Nephron (organoid): ENCODE measurements around the gene ASB5.

ENCODE experiments used
- H3K27ac Mint-ChIP-seq, 3 experiments: 2 replicates each; pipeline ENCODE4 v1.8.0; 2020; ENCODE audit warnings: mixed read lengths in 3 of 3, mild to moderate bottlenecking in 2 of 3, moderate library complexity in 1 of 3
- H3K27me3 Mint-ChIP-seq: 2 replicates; pipeline ENCODE4 v1.8.0; 2021; ENCODE audit warnings: low read depth, mild to moderate bottlenecking, moderate library complexity, mixed read lengths
- H3K36me3 Mint-ChIP-seq: 2 replicates; pipeline ENCODE4 v1.8.0; 2020; ENCODE audit warnings: low read depth, mixed read lengths
- H3K4me1 Mint-ChIP-seq: 2 replicates; pipeline ENCODE4 v1.8.0; 2020; ENCODE audit warnings: mixed read lengths
- H3K4me3 Mint-ChIP-seq, 3 experiments: 2 replicates each; pipeline ENCODE4 v1.8.0; 2020; ENCODE audit warnings: mild to moderate bottlenecking in 3 of 3, mixed read lengths in 3 of 3, moderate library complexity in 2 of 3
- H3K9me3 Mint-ChIP-seq: 2 replicates; pipeline ENCODE4 v1.8.0; 2020; ENCODE audit warnings: mixed read lengths
- TF ChIP-seq, protein P1 (sequence below), 3 experiments: fragments of 200-600 bp; sonication (generic); IDR thresholded peaks; one replicate each; pipeline ENCODE4 v1.5.0; 2021; ENCODE audit warnings: antibody characterized with exemption in 3 of 3; ENCODE audit not compliant: unreplicated experiment in 3 of 3

Gene ASB5, protein sequence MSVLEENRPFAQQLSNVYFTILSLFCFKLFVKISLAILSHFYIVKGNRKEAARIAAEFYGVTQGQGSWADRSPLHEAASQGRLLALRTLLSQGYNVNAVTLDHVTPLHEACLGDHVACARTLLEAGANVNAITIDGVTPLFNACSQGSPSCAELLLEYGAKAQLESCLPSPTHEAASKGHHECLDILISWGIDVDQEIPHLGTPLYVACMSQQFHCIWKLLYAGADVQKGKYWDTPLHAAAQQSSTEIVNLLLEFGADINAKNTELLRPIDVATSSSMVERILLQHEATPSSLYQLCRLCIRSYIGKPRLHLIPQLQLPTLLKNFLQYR

DNA sequence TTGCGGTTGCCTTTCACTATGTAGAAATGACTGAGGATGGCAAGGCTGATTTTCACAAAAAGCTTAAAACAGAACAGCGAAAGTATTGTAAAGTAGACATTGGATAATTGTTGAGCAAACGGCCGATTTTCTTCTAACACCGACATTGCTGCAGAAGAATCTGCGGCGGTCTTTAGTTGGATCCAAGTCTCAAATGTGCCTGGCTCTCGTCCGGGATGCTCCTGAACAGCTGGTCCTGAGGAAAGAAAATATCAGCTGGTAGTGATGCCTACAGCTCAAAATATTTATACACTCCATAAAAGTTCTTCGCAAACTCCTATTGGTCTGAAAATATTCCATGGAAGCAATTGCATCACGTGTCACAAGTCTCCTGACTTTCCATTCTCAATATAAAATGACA, at the start of gene ASB5:
Gene ASB5 (minus strand): TSS at position 260 of the 400 bp plus-strand sequence. CDS start 114 bp downstream, at position 146.
- H3K4me1 Mint-ChIP-seq = peaks cover 18% of the 10 kb centered on the region
- TF ChIP-seq, protein P1, sequence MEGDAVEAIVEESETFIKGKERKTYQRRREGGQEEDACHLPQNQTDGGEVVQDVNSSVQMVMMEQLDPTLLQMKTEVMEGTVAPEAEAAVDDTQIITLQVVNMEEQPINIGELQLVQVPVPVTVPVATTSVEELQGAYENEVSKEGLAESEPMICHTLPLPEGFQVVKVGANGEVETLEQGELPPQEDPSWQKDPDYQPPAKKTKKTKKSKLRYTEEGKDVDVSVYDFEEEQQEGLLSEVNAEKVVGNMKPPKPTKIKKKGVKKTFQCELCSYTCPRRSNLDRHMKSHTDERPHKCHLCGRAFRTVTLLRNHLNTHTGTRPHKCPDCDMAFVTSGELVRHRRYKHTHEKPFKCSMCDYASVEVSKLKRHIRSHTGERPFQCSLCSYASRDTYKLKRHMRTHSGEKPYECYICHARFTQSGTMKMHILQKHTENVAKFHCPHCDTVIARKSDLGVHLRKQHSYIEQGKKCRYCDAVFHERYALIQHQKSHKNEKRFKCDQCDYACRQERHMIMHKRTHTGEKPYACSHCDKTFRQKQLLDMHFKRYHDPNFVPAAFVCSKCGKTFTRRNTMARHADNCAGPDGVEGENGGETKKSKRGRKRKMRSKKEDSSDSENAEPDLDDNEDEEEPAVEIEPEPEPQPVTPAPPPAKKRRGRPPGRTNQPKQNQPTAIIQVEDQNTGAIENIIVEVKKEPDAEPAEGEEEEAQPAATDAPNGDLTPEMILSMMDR (IDR thresholded peaks at IDR 0.05; ENCODE audit: unreplicated experiment in 3 of 3) = no peak
- no peaks in the 10 kb centered on the region for H3K27me3 Mint-ChIP-seq
- H3K27ac Mint-ChIP-seq = no peak within 1 kb of the TSS
- H3K36me3 Mint-ChIP-seq = no peaks in the 10 kb centered on the region
- H3K4me3 Mint-ChIP-seq = peak within 1 kb of the TSS in 2 of 3 experiments; percentile 64 to 81
- H3K9me3 Mint-ChIP-seq = no peaks in the 10 kb centered on the region

DNA sequence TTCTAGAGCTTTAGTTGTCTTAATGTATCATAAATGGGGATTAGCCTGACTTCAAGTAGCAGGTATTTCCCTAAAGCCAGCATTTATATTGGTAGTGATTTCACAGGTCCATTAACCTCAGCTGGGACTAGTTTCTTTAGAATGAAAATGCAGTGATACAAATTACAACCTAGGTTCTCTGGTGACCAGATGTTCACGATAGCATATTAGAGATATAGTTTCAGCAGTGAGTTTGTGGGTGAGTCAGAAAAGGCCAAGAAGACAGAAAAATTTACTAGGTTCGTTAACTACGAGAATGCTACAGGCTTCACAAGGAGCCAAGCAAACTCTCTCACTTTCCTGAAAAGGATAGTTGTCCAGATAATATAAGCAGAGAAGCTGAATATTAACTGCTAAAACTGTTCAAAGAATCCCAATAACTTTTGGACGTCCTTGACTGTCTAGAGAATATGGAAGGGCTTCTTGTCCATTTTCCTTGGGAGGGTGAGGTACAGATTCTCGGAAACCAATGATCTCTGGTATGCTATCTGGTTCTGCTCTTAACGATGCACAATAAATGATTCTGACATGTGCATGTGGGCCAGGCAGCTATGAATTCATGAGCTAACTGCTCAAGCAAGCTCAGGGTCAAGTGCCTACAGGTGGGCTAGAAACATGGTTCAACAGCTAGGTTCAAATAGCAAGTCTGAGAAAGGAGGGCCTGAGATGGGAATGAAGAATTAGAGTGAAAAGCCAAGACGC, 44.7 kb upstream of the ASB5 start:
- no peaks in the 10 kb centered on the region for H3K9me3 Mint-ChIP-seq
- no peaks in the 10 kb centered on the region for H3K36me3 Mint-ChIP-seq
- H3K27me3 Mint-ChIP-seq = no peaks in the 10 kb centered on the region
- no peaks in the 10 kb centered on the region for H3K4me1 Mint-ChIP-seq
- peak overlapping the region in 1 of 3 experiments; percentile 40 for H3K27ac Mint-ChIP-seq
- TF ChIP-seq, protein P1 (IDR thresholded peaks at IDR 0.05; ENCODE audit: unreplicated experiment in 3 of 3) = no peak
- no peak overlapping the region for H3K4me3 Mint-ChIP-seq

DNA sequence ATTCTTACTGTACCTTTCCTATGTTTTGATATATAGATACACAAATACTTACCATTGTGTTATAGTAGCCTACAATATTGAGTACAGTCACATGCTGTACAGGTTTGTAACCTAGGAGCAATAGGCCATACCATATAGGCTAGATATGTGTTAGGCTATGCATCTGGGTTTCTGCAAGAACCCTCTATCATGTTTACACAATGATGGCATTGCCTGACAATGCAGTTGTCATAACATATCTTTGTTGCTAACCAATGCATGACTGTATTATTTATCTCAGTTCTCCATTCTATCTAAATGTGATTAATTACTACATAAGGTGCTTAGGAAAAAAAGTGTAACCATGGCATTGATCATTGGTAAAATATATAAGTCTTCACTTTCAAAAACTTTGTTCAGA, 40.8 kb upstream of the ASB5 start:
- H3K9me3 Mint-ChIP-seq = no peaks in the 10 kb centered on the region
- peaks cover 5% of the 10 kb centered on the region for H3K27me3 Mint-ChIP-seq
- no peaks in the 10 kb centered on the region for H3K4me1 Mint-ChIP-seq
- H3K27ac Mint-ChIP-seq = no peak overlapping the region
- TF ChIP-seq, protein P1 (IDR thresholded peaks at IDR 0.05; ENCODE audit: unreplicated experiment in 3 of 3) = no peak
- H3K4me3 Mint-ChIP-seq = no peak overlapping the region
- H3K36me3 Mint-ChIP-seq = no peaks in the 10 kb centered on the region

DNA sequence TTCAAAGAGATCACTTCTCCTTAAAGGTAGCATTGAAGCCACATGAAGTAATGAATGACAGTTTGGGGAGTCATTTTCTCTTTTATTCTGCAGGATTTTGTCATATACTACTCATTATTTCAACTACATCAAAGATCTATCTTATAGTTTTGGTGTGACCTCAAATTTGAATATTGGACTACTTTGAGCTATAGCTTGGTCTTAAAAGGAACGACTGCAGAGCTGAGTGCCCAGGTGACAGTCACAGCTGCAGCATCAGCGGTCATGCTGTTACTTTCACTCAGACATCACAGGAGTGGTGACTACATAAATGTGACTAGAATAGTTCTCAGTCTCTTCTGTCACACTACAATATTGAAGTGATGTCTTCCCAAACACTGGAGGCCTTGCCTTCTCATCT, 40.0 kb upstream of the ASB5 start:
- Mint-ChIP-seq H3K9me3 (no peaks in the 10 kb centered on the region), H3K4me1 (no peaks in the 10 kb centered on the region)

DNA sequence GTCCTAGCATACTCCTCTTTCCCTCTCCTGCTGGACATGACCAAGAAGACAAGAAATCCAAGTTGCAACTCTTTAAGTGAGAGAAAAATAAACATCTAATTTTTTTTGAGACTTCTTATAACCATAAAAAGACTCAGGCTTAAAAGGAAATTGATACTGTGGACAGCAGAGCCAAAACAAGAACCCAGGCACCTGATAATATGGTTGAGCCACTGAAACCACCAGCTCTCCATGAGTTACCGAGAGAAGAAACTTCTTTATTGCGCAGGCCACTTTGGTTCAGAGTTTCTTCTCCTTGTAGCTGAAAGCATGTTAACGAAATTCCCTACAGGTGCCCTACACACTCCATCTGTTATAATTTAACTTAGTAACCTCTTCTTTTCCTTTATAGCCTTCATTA, 39.4 kb upstream of the ASB5 start:
- TF ChIP-seq, protein P1 (IDR thresholded peaks at IDR 0.05; ENCODE audit: unreplicated experiment in 3 of 3) = no peak
- Mint-ChIP-seq H3K27me3 (peaks cover 5% of the 10 kb centered on the region), H3K4me1 (no peaks in the 10 kb centered on the region), H3K36me3 (no peaks in the 10 kb centered on the region), H3K27ac (peak overlapping the region in 1 of 3 experiments; percentile 12), H3K9me3 (no peaks in the 10 kb centered on the region), H3K4me3 (no peak overlapping the region)

More for the DNA sequence above, 40.0 kb upstream of the ASB5 start:
- Mint-ChIP-seq H3K27me3 (peaks cover 5% of the 10 kb centered on the region), H3K36me3 (no peaks in the 10 kb centered on the region), H3K4me3 (no peak overlapping the region), H3K27ac (no peak overlapping the region)
- TF ChIP-seq, protein P1 (IDR thresholded peaks at IDR 0.05; ENCODE audit: unreplicated experiment in 3 of 3) = no peak
